ENCODE measurements around the gene CLDN2.

Gene CLDN2

GRCh38 chrX:106949366-106949765, 29.2 kb downstream of the CLDN2 start:
- no peak overlapping the region for H3K27ac ChIP-seq (ENCODE audit: low read length)
- no peaks in the 10 kb centered on the region for H3K4me1 ChIP-seq (ENCODE audit: insufficient read depth, low read length)
- no peaks in the 10 kb centered on the region for H3K9me3 ChIP-seq (ENCODE audit: insufficient read depth, low read depth, low read length)
- H3K4me3 ChIP-seq (ENCODE audit: low read length) = no peak overlapping the region
- H3K9ac ChIP-seq (ENCODE audit: low read depth, low read length) = no peak overlapping the region
- H3K27me3 ChIP-seq (ENCODE audit: insufficient read depth, low read length) = no peaks in the 10 kb centered on the region
- no peaks in the 10 kb centered on the region for H3K36me3 ChIP-seq (ENCODE audit: insufficient read depth, low read depth, low read length)

DNA sequence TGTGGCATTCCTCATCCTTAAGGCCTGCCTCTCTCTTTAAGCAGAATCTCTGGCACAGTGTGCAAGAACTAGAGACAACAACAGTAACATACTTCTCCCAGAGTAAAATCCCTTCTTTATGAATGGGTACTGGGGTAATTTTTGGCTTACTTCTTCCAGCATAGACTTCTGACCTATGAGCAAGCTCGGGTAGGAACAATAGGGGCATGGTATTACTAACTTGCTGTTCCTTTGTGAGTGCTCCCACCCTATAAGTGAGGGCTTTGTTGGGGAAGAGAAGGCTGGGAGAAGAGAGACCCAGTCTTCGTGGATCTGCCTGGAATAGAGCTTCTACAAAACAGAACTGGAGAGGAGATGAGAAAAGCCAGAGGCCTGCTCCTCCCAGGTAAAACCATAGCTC, 30.2 kb downstream of the CLDN2 start:
- no peaks in the 10 kb centered on the region for H3K27me3 ChIP-seq (ENCODE audit: insufficient read depth, low read length)
- H3K27ac ChIP-seq (ENCODE audit: low read length) = no peak overlapping the region
- no peak overlapping the region for H3K9ac ChIP-seq (ENCODE audit: low read depth, low read length)
- no peaks in the 10 kb centered on the region for H3K4me1 ChIP-seq (ENCODE audit: insufficient read depth, low read length)
- H3K9me3 ChIP-seq (ENCODE audit: insufficient read depth, low read depth, low read length) = no peaks in the 10 kb centered on the region
- no peaks in the 10 kb centered on the region for H3K36me3 ChIP-seq (ENCODE audit: insufficient read depth, low read depth, low read length)
- H3K4me3 ChIP-seq (ENCODE audit: low read length) = no peak overlapping the region

DNA sequence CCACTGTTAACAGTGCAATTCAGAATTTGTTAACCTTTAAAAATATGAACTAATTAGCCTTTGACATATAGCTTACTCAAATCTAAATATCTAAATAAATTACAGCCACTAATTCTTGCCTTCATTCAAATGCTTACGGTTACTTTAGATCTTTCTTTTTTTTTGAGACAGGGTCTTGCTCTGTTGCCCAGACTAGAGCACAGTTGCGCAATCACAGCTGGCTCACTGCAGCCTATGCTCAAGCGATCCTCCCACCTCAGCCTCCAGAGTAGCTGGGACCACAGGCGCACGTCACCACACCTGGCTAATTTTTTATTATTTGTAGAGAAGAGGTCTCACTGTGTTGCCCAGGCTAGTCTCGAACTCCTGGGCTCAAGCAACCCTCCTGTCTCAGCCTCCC, 31.0 kb downstream of the CLDN2 start:
- H3K4me3 ChIP-seq (ENCODE audit: low read length) = no peak overlapping the region
- no peaks in the 10 kb centered on the region for H3K4me1 ChIP-seq (ENCODE audit: insufficient read depth, low read length)
- no peak overlapping the region for H3K9ac ChIP-seq (ENCODE audit: low read depth, low read length)
- H3K9me3 ChIP-seq (ENCODE audit: insufficient read depth, low read depth, low read length) = no peaks in the 10 kb centered on the region
- H3K27ac ChIP-seq (ENCODE audit: low read length) = no peak overlapping the region
- no peaks in the 10 kb centered on the region for H3K27me3 ChIP-seq (ENCODE audit: insufficient read depth, low read length)
- H3K36me3 ChIP-seq (ENCODE audit: insufficient read depth, low read depth, low read length) = no peaks in the 10 kb centered on the region

- Histone ChIP-seq H3K4me3 (ENCODE audit: low read length) (no peak overlapping the region), H3K9ac (ENCODE audit: low read depth, low read length) (no peak overlapping the region), H3K36me3 (ENCODE audit: insufficient read depth, low read depth, low read length) (no peaks in the 10 kb centered on the region), H3K4me1 (ENCODE audit: insufficient read depth, low read length) (no peaks in the 10 kb centered on the region), H3K27me3 (ENCODE audit: insufficient read depth, low read length) (no peaks in the 10 kb centered on the region), H3K9me3 (ENCODE audit: insufficient read depth, low read depth, low read length) (no peaks in the 10 kb centered on the region), H3K27ac (ENCODE audit: low read length) (no peak overlapping the region)
Observed at GRCh38 chrX:106952089-106952488, 31.9 kb downstream of the CLDN2 start.

- no peaks in the 10 kb centered on the region for H3K36me3 ChIP-seq (ENCODE audit: insufficient read depth, low read depth, low read length)
- no peak overlapping the region for H3K27ac ChIP-seq (ENCODE audit: low read length)
- no peak overlapping the region for H3K9ac ChIP-seq (ENCODE audit: low read depth, low read length)
- no peaks in the 10 kb centered on the region for H3K4me1 ChIP-seq (ENCODE audit: insufficient read depth, low read length)
- H3K4me3 ChIP-seq (ENCODE audit: low read length) = no peak overlapping the region
- H3K27me3 ChIP-seq (ENCODE audit: insufficient read depth, low read length) = no peaks in the 10 kb centered on the region
- no peaks in the 10 kb centered on the region for H3K9me3 ChIP-seq (ENCODE audit: insufficient read depth, low read depth, low read length)
Observed at GRCh38 chrX:106952538-106952937, 32.3 kb downstream of the CLDN2 start.

- Histone ChIP-seq H3K9me3 (ENCODE audit: insufficient read depth, low read depth, low read length) (no peaks in the 10 kb centered on the region), H3K4me3 (ENCODE audit: low read length) (no peak overlapping the region), H3K27ac (ENCODE audit: low read length) (no peak overlapping the region), H3K4me1 (ENCODE audit: insufficient read depth, low read length) (no peaks in the 10 kb centered on the region), H3K36me3 (ENCODE audit: insufficient read depth, low read depth, low read length) (no peaks in the 10 kb centered on the region), H3K9ac (ENCODE audit: low read depth, low read length) (no peak overlapping the region), H3K27me3 (ENCODE audit: insufficient read depth, low read length) (no peaks in the 10 kb centered on the region)
Observed at GRCh38 chrX:106952988-106953387, 32.8 kb downstream of the CLDN2 start.

- H3K4me3 ChIP-seq (ENCODE audit: low read length) = no peak overlapping the region
- no peaks in the 10 kb centered on the region for H3K9me3 ChIP-seq (ENCODE audit: insufficient read depth, low read depth, low read length)
- H3K36me3 ChIP-seq (ENCODE audit: insufficient read depth, low read depth, low read length) = no peaks in the 10 kb centered on the region
- H3K9ac ChIP-seq (ENCODE audit: low read depth, low read length) = no peak overlapping the region
- H3K27ac ChIP-seq (ENCODE audit: low read length) = no peak overlapping the region
- H3K27me3 ChIP-seq (ENCODE audit: insufficient read depth, low read length) = no peaks in the 10 kb centered on the region
- no peaks in the 10 kb centered on the region for H3K4me1 ChIP-seq (ENCODE audit: insufficient read depth, low read length)
Observed at GRCh38 chrX:106954041-106954440, 33.8 kb downstream of the CLDN2 start.

DNA sequence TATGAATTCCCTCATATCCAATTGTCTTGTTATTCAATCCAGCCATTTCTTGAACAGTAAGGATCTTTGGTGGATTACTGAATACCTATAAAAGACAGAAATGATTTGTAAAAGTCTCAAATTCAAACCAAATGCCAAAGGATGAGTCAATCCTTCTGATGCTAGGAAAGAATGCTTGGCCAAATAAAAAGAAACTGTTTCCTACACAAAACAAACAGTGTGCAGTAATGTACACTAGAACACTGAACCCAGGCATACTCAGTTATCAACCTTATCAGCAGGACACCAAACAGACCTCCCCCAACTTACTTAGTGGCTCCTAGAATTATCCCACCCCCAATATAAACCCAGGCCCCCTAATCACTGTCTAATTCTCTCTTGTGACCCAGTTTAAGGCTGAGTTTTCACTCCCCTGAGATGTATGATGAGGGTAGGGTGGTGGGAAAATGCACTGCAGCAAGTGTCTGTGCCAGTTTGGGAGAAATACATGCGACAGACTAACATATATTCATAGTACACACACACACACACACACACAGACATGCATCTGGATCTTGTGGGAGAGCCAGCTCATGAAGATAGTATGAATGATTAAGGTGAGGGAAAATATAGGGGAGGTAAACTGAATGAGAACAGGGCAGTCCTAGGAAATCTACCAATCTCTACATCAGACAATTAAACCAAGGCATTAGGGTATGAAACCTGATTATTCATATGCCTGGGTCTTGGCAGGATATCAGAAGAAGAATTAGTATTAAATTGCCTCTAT, 35.0 kb downstream of the CLDN2 start:
- no peaks in the 10 kb centered on the region for H3K9me3 ChIP-seq (ENCODE audit: insufficient read depth, low read depth, low read length)
- H3K4me3 ChIP-seq (ENCODE audit: low read length) = no peak overlapping the region
- no peaks in the 10 kb centered on the region for H3K27me3 ChIP-seq (ENCODE audit: insufficient read depth, low read length)
- H3K36me3 ChIP-seq (ENCODE audit: insufficient read depth, low read depth, low read length) = no peaks in the 10 kb centered on the region
- no peak overlapping the region for H3K27ac ChIP-seq (ENCODE audit: low read length)
- H3K4me1 ChIP-seq (ENCODE audit: insufficient read depth, low read length) = no peaks in the 10 kb centered on the region
- no peak overlapping the region for H3K9ac ChIP-seq (ENCODE audit: low read depth, low read length)

GRCh38 chrX:106957856-106958255, 37.7 kb downstream of the CLDN2 start:
- Histone ChIP-seq H3K4me1 (ENCODE audit: insufficient read depth, low read length) (no peaks in the 10 kb centered on the region), H3K9me3 (ENCODE audit: insufficient read depth, low read depth, low read length) (no peaks in the 10 kb centered on the region), H3K36me3 (ENCODE audit: insufficient read depth, low read depth, low read length) (no peaks in the 10 kb centered on the region)

GRCh38 chrX:106959901-106960300, 39.7 kb downstream of the CLDN2 start:
- H3K9me3 ChIP-seq (ENCODE audit: insufficient read depth, low read depth, low read length) = no peaks in the 10 kb centered on the region
- no peak overlapping the region for H3K9ac ChIP-seq (ENCODE audit: low read depth, low read length)
- H3K4me1 ChIP-seq (ENCODE audit: insufficient read depth, low read length) = no peaks in the 10 kb centered on the region
- no peak overlapping the region for H3K4me3 ChIP-seq (ENCODE audit: low read length)
- H3K36me3 ChIP-seq (ENCODE audit: insufficient read depth, low read depth, low read length) = no peaks in the 10 kb centered on the region
- H3K27ac ChIP-seq (ENCODE audit: low read length) = no peak overlapping the region
- H3K27me3 ChIP-seq (ENCODE audit: insufficient read depth, low read length) = no peaks in the 10 kb centered on the region

More at GRCh38 chrX:106957856-106958255, 37.7 kb downstream of the CLDN2 start:
- no peak overlapping the region for H3K27ac ChIP-seq (ENCODE audit: low read length)
- no peak overlapping the region for H3K9ac ChIP-seq (ENCODE audit: low read depth, low read length)
- no peaks in the 10 kb centered on the region for H3K27me3 ChIP-seq (ENCODE audit: insufficient read depth, low read length)
- no peak overlapping the region for H3K4me3 ChIP-seq (ENCODE audit: low read length)

GRCh38 chrX:106963111-106963510, 42.9 kb downstream of the CLDN2 start:
- Histone ChIP-seq H3K9ac (ENCODE audit: low read depth, low read length) (no peak overlapping the region), H3K27ac (ENCODE audit: low read length) (no peak overlapping the region), H3K36me3 (ENCODE audit: insufficient read depth, low read depth, low read length) (no peaks in the 10 kb centered on the region), H3K4me1 (ENCODE audit: insufficient read depth, low read length) (no peaks in the 10 kb centered on the region), H3K27me3 (ENCODE audit: insufficient read depth, low read length) (no peaks in the 10 kb centered on the region), H3K4me3 (ENCODE audit: low read length) (no peak overlapping the region), H3K9me3 (ENCODE audit: insufficient read depth, low read depth, low read length) (no peaks in the 10 kb centered on the region)

DNA sequence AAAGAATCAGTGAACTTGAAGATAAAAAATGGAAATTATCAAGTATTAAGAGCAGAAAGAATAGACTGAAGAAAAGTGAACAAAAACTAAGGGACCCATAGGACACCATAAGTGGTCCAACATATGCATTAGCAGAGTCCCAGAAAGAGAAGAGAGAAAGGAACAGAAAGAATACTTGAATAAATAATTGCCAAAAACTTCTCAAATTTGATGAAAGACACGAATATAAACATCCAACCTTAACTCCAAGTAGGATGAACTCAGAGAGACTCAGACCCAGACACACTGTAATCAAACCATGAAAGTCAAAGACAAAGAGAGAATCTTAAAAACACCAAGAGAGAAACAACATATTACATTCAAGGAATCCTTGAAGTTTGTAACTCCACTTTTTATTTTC, 44.1 kb downstream of the CLDN2 start:
- no peak overlapping the region for H3K4me3 ChIP-seq (ENCODE audit: low read length)
- no peaks in the 10 kb centered on the region for H3K36me3 ChIP-seq (ENCODE audit: insufficient read depth, low read depth, low read length)
- no peaks in the 10 kb centered on the region for H3K4me1 ChIP-seq (ENCODE audit: insufficient read depth, low read length)
- H3K27me3 ChIP-seq (ENCODE audit: insufficient read depth, low read length) = no peaks in the 10 kb centered on the region
- H3K9me3 ChIP-seq (ENCODE audit: insufficient read depth, low read depth, low read length) = no peaks in the 10 kb centered on the region
- H3K27ac ChIP-seq (ENCODE audit: low read length) = no peak overlapping the region
- H3K9ac ChIP-seq (ENCODE audit: low read depth, low read length) = no peak overlapping the region
